NCI-H2081 (cell line): ENCODE data around the gene HOXA11.

ENCODE experiments used
- DNase-seq, 2 experiments: peaks; one replicate each; lab custom pipeline; 2025; lab: John Stamatoyannopoulos, UW

The HOXA11 gene

GRCh38 chr7:27147199-27148030, 37.6 kb downstream of the HOXA11 start, which contains the start of gene HOXA6:
Gene HOXA6 (minus strand): TSS chr7:27147774. CDS start chr7:27147749, 25 bp downstream.
- no peak for DNase-seq

DNA sequence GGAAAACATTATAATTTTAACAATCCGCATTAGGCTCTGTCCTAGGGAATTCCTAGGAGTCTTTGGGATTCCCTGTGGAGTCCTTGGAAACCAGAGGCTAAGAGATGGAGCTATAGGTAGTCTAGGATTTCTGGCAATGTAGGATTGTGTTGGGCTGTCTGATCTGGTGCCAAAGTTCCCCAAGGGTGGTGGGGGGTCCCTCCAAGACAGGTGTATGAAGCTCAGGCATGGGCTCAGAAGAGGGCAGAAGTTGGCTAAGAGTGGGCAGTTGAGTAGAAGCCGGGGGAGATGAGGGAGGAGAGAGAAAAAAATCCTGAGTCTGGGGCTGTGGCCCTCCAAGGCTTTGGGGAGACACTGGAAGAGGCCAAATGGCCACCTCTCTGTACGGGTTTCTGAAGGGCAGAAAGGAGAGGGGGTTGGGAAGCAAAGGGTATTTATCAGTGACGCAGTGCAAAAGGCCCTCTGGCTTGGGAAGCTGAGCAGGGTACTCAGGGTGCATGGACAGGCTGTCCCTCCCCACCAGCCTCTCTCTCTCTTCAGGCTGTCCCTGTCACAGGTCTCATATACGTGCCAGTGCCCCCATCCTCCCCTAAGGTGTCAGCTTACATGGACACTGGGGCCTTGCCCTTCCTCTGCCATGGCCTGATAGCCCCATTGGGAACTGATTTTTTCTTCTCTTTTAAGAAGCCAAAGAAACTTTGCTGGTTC, 38.4 kb downstream of the HOXA11 start:
- no peak for DNase-seq

- no peak for DNase-seq
These were observed 39.1 kb downstream of the HOXA11 start for GRCh38 chr7:27145914-27146412.

- no peak for DNase-seq
These were observed 39.7 kb downstream of the HOXA11 start for GRCh38 chr7:27145165-27145913.

GRCh38 chr7:27144781-27145164, 40.3 kb downstream of the HOXA11 start:
- no peak for DNase-seq

GRCh38 chr7:27143950-27144780, 40.9 kb downstream of the HOXA11 start:
- DNase-seq = no peak

DNA sequence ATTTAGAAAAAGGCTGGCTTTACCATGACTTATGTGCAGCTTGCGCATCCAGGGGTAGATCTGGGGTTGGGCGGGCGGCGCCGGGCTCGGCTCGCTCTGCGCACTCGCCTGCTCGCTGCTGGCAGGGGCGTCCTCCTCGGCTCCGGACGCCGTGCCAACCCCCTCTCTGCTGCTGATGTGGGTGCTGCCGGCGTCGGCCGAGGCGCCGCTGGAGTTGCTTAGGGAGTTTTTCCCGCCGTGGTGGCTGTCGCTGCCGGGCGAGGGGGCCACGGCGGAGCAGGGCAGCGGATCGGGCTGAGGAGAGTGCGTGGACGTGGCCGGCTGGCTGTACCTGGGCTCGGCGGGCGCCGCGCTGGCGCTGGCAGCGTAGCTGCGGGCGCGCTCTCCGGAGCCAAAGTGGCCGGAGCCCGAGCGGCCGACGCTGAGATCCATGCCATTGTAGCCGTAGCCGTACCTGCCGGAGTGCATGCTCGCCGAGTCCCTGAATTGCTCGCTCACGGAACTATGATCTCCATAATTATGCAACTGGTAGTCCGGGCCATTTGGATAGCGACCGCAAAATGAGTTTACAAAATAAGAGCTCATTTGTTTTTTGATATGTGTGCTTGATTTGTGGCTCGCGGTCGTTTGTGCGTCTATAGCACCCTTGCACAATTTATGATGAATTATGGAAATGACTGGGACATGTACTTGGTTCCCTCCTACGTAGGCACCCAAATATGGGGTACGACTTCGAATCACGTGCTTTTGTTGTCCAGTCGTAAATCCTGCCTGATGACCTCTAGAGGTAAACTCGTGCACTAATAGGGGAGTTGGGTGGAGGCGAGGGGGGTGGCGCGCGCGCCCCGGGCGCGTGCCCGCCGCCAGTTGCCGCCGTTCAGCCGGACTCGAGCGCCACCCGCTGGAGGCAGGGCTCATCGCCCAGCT, 41.7 kb downstream of the HOXA11 start, which contains the start of gene HOXA5:
Gene HOXA5 (minus strand): TSS at position 659 of the 927 bp plus-strand sequence. CDS start 74 bp downstream, at position 585.
- no peak for DNase-seq

GRCh38 chr7:27142580-27143022, 42.4 kb downstream of the HOXA11 start:
- DNase-seq = no peak

- DNase-seq = no peak
These were observed 43.0 kb downstream of the HOXA11 start for GRCh38 chr7:27141923-27142579.

DNA sequence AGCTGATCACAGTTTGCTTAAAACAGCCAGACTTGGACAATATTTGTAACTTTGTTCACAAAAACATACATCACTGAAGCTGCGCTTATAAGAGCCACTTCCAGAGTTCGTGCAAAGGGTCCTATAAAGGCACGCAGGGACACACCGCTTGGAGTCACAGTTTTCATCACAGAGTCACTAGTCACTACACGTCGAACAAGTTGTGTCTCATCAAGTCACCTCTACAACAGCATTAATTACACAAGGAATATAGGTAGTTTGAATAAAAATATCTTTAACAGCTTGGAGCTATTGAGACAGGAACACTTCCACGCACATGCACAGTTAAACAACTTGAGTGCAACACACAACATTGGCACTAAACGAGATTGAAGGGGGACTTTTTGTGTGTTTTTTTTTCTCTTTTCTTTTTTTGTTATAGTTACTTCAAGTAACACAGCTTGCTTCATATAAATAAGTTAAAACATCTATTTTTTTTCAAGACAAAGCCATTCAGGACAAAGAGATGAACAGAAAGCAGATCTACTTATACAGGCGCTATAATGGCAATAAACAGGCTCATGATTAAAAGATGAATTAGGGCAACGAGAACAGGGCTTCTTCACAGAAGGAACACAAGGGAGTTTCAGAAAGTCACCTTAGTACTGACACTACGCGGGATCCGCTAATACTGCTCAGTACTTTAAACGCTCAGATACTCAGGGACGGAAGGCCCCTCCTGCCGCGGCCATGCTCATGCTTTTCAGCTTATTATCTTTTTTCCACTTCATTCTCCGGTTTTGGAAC, 43.7 kb downstream of the HOXA11 start:
- DNase-seq = no peak

GRCh38 chr7:27140126-27140857, 44.7 kb downstream of the HOXA11 start:
- no peak for DNase-seq

DNA sequence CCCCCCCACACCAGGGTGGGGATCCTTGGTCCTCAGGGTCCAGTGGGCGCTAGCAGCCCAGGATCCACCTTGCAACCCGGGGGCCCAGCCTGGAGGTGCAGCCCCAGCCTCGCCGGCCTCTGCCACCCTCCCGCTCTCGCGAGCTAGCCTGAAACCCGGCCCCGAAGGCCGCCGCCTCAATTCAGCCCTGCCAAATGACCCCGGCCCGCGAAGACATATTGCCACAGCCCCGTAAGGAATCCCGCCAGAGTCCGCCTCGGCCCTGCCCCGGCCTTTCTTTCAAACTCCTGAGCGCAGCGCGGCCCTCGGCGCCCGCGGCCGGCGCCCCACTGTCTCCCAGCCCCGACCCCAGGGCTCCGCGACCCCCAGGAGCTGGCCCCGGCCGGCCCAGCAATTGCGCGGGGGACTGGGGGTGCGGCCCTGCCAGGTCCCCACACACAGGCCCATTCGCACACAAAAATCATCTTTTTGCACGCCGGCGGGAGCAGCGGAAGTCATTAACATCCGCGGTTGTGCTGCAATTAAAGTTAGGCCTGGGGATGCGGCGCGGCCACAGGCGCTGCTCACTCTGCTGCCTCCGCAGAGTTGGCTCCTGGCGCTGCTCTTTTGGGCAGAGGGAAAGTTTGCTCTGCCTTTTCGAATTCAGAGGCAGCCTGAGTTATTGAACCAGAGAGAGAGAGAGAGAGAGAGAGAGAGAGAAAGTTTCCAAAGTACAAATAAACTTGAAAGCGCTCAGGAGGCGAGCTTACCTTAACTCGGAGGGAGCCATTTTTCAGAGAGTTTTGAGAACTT, 45.5 kb downstream of the HOXA11 start:
- no peak for DNase-seq

DNA sequence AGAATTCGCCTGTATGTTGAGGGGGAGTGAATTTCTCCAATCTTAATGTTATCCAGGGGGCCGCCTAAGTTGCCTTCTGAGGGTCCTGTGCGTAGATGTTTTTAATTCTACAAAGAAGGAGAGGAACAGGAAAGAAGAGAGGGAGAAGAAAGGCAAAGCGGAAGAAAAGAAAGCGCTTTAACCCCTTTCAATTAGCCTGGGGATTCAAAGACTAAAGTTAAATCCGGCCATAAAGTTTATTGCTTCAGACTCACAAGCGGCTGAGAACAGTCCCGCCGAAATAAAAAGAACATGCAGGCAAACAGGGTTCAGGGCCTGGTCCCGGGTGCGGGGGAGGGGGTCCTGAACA, 46.1 kb downstream of the HOXA11 start:
- DNase-seq = no peak

DNA sequence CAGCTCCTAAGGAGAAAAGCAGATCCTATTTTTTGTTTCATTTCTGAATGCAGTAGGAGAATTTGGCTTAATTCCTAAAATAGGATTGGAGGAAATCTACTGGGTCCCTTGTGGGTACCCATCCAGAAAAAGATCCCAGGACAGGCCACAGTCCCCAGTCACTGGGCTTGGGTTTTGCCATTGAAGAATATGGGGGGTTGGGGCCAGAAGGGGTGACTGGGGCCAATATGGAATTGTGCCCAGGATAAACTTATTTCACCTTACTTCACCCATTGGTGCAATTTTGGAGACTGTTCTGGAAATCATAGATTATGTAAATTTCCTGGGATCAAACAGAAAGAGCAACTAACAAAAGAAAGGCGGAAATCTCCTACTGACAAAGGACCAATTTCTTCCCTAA, 46.6 kb downstream of the HOXA11 start:
- no peak for DNase-seq

- no peak for DNase-seq
These were observed 47.3 kb downstream of the HOXA11 start for GRCh38 chr7:27137640-27138315.

DNA sequence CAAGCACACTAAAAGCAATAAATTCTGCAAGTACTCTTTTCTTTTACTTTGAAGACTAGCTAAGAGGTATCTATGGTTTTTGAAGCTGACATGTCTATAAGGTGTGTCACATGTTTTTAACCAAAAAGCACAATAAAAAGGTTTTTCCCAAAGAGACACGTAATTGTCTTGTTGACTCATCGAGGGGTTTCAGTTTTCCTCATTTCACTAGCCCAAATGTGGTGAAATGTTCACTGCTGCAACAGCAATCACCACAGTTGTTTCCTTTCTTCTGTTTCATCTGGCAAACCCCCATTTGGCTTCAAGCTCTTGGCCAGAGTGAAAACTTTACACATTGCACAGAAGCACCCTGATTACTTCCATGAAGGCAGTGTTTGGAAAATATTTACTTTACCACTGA, 50.6 kb downstream of the HOXA11 start:
- no peak for DNase-seq
